Measurements from ENCODE around the gene RCN1.
A peak's percentile ranks its signal among the peaks of the same experiment; 100 is the strongest.

DNA sequence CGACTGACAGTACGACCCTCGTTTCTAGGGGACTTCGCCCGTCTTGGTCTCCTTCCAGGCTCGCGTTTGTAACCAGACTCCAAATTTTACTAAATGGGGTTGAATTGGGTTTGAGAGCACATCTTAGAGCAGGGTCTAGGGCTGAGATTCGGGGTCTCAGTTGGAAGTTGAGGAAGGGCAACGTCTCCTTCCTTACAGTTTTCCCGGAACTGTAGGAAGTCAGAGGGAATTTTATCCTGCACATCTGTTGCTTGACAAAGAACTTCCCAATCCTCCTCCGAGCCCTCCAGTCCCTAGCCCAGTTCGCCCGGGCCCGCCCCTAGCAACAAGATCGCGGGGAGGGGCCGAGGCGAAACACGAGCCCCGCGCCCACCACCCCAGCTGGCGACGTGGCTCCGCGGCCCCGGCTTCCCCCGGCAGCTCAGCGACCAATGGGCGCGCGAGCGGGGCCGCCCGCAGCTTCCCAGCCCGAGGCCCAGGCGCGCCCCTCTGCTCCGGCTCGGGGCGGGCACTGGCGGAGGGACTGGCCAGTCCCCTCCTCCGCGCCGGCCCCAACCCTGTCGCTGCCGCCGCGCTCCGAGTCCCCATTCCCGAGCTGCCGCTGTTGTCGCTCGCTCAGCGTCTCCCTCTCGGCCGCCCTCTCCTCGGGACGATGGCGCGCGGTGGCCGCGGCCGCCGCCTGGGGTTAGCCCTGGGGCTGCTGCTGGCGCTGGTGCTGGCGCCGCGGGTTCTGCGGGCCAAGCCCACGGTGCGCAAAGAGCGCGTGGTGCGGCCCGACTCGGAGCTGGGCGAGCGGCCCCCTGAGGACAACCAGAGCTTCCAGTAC is at the start of gene RCN1:
- TF ChIP-seq CREB1 (CRISPR knock-in tag; IDR thresholded peaks at IDR 0.05; ENCODE audit: low read depth): no peak; the same call in 1 of the 2 replicates
- TF ChIP-seq, protein P1, sequence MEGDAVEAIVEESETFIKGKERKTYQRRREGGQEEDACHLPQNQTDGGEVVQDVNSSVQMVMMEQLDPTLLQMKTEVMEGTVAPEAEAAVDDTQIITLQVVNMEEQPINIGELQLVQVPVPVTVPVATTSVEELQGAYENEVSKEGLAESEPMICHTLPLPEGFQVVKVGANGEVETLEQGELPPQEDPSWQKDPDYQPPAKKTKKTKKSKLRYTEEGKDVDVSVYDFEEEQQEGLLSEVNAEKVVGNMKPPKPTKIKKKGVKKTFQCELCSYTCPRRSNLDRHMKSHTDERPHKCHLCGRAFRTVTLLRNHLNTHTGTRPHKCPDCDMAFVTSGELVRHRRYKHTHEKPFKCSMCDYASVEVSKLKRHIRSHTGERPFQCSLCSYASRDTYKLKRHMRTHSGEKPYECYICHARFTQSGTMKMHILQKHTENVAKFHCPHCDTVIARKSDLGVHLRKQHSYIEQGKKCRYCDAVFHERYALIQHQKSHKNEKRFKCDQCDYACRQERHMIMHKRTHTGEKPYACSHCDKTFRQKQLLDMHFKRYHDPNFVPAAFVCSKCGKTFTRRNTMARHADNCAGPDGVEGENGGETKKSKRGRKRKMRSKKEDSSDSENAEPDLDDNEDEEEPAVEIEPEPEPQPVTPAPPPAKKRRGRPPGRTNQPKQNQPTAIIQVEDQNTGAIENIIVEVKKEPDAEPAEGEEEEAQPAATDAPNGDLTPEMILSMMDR (conservative IDR thresholded peaks at IDR 0.05; ENCODE audit: low read depth in 2 of 2): no peak
- TF ChIP-seq, protein P2, sequence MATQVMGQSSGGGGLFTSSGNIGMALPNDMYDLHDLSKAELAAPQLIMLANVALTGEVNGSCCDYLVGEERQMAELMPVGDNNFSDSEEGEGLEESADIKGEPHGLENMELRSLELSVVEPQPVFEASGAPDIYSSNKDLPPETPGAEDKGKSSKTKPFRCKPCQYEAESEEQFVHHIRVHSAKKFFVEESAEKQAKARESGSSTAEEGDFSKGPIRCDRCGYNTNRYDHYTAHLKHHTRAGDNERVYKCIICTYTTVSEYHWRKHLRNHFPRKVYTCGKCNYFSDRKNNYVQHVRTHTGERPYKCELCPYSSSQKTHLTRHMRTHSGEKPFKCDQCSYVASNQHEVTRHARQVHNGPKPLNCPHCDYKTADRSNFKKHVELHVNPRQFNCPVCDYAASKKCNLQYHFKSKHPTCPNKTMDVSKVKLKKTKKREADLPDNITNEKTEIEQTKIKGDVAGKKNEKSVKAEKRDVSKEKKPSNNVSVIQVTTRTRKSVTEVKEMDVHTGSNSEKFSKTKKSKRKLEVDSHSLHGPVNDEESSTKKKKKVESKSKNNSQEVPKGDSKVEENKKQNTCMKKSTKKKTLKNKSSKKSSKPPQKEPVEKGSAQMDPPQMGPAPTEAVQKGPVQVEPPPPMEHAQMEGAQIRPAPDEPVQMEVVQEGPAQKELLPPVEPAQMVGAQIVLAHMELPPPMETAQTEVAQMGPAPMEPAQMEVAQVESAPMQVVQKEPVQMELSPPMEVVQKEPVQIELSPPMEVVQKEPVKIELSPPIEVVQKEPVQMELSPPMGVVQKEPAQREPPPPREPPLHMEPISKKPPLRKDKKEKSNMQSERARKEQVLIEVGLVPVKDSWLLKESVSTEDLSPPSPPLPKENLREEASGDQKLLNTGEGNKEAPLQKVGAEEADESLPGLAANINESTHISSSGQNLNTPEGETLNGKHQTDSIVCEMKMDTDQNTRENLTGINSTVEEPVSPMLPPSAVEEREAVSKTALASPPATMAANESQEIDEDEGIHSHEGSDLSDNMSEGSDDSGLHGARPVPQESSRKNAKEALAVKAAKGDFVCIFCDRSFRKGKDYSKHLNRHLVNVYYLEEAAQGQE (IDR thresholded peaks at IDR 0.05; ENCODE audit: unreplicated experiment): no peak
- no peak for TF ChIP-seq EZH2 (IDR thresholded peaks at IDR 0.05; ENCODE audit: low read depth, unreplicated experiment)
- TF ChIP-seq POLR2AphosphoS5 (IDR thresholded peaks at IDR 0.05; ENCODE audit: low read depth): peak; percentile 81
- no peak for TF ChIP-seq EZH2phosphoT487 (IDR thresholded peaks at IDR 0.05; ENCODE audit: unreplicated experiment)
- TF ChIP-seq JUNB (IDR thresholded peaks at IDR 0.05; ENCODE audit: unreplicated experiment): no peak
- TF ChIP-seq, protein P3, sequence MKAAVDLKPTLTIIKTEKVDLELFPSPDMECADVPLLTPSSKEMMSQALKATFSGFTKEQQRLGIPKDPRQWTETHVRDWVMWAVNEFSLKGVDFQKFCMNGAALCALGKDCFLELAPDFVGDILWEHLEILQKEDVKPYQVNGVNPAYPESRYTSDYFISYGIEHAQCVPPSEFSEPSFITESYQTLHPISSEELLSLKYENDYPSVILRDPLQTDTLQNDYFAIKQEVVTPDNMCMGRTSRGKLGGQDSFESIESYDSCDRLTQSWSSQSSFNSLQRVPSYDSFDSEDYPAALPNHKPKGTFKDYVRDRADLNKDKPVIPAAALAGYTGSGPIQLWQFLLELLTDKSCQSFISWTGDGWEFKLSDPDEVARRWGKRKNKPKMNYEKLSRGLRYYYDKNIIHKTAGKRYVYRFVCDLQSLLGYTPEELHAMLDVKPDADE (IDR thresholded peaks at IDR 0.05): 0 out of 2 replicates have a peak, but pooled peaks have one; percentile 23
- TF ChIP-seq NANOG (IDR thresholded peaks at IDR 0.05; ENCODE audit: borderline replicate concordance): no peak
- no peak for TF ChIP-seq ZNF331 (CRISPR knock-in tag; IDR thresholded peaks at IDR 0.05; ENCODE audit: low read depth)
- no peak for TF ChIP-seq STAT1 (IDR thresholded peaks at IDR 0.05; ENCODE audit: unreplicated experiment)
- TF ChIP-seq, protein P4, sequence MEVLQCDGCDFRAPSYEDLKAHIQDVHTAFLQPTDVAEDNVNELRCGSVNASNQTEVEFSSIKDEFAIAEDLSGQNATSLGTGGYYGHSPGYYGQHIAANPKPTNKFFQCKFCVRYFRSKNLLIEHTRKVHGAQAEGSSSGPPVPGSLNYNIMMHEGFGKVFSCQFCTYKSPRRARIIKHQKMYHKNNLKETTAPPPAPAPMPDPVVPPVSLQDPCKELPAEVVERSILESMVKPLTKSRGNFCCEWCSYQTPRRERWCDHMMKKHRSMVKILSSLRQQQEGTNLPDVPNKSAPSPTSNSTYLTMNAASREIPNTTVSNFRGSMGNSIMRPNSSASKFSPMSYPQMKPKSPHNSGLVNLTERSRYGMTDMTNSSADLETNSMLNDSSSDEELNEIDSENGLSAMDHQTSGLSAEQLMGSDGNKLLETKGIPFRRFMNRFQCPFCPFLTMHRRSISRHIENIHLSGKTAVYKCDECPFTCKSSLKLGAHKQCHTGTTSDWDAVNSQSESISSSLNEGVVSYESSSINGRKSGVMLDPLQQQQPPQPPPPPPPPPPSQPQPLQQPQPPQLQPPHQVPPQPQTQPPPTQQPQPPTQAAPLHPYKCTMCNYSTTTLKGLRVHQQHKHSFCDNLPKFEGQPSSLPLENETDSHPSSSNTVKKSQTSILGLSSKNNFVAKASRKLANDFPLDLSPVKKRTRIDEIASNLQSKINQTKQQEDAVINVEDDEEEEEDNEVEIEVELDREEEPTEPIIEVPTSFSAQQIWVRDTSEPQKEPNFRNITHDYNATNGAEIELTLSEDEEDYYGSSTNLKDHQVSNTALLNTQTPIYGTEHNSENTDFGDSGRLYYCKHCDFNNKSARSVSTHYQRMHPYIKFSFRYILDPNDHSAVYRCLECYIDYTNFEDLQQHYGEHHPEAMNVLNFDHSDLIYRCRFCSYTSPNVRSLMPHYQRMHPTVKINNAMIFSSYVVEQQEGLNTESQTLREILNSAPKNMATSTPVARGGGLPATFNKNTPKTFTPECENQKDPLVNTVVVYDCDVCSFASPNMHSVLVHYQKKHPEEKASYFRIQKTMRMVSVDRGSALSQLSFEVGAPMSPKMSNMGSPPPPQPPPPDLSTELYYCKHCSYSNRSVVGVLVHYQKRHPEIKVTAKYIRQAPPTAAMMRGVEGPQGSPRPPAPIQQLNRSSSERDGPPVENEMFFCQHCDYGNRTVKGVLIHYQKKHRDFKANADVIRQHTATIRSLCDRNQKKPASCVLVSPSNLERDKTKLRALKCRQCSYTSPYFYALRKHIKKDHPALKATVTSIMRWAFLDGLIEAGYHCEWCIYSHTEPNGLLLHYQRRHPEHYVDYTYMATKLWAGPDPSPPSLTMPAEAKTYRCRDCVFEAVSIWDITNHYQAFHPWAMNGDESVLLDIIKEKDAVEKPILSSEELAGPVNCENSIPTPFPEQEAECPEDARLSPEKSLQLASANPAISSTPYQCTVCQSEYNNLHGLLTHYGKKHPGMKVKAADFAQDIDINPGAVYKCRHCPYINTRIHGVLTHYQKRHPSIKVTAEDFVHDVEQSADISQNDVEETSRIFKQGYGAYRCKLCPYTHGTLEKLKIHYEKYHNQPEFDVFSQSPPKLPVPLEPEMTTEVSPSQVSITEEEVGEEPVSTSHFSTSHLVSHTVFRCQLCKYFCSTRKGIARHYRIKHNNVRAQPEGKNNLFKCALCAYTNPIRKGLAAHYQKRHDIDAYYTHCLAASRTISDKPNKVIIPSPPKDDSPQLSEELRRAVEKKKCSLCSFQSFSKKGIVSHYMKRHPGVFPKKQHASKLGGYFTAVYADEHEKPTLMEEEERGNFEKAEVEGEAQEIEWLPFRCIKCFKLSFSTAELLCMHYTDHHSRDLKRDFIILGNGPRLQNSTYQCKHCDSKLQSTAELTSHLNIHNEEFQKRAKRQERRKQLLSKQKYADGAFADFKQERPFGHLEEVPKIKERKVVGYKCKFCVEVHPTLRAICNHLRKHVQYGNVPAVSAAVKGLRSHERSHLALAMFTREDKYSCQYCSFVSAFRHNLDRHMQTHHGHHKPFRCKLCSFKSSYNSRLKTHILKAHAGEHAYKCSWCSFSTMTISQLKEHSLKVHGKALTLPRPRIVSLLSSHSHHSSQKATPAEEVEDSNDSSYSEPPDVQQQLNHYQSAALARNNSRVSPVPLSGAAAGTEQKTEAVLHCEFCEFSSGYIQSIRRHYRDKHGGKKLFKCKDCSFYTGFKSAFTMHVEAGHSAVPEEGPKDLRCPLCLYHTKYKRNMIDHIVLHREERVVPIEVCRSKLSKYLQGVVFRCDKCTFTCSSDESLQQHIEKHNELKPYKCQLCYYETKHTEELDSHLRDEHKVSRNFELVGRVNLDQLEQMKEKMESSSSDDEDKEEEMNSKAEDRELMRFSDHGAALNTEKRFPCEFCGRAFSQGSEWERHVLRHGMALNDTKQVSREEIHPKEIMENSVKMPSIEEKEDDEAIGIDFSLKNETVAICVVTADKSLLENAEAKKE (CRISPR knock-in tag; IDR thresholded peaks at IDR 0.05): no peak
- no peak for TF ChIP-seq ZNF114 (CRISPR knock-in tag; IDR thresholded peaks at IDR 0.05)
